GM12878 (cell line): Measurements from ENCODE around the gene CCDC12. TPM values are rescaled to one million over a fixed set of nuclear protein-coding genes. Genes with fewer than 3 reads are reported as not detected.

Experiments
- CHD2 ChIP-seq: IDR thresholded peaks from 2 replicates; pipeline ENCODE4 v1.6.1; 2011; ENCODE audit warnings: low read depth, low read length, improper control_type of control experiment, borderline replicate concordance
- MTA3 ChIP-seq: IDR thresholded peaks from 2 replicates; pipeline ENCODE4 v1.6.1; 2012; ENCODE audit warnings: low read length, inconsistent platforms, borderline replicate concordance
- NBN ChIP-seq: fragments of 450-650 bp; IDR thresholded peaks from 2 replicates; pipeline ENCODE4 v1.6.1; 2016
- POLR2AphosphoS2 ChIP-seq: IDR thresholded peaks from 2 replicates; pipeline ENCODE4 v1.6.1; 2011; ENCODE audit warnings: low read depth, mild to moderate bottlenecking, low read length, improper control_type of control experiment, moderate library complexity
- POLR2AphosphoS5 ChIP-seq: IDR thresholded peaks from 2 replicates; pipeline ENCODE4 v1.6.1; 2011; ENCODE audit warnings: mild to moderate bottlenecking, low read length, inconsistent platforms
- SIN3A ChIP-seq: IDR thresholded peaks from 2 replicates; pipeline ENCODE4 v1.6.1; 2012; ENCODE audit warnings: low read depth, low read length, improper control_type of control experiment
- SIX5 ChIP-seq: IDR thresholded peaks from 2 replicates; pipeline ENCODE4 v1.6.1; 2011; ENCODE audit warnings: mild to moderate bottlenecking, low read depth, low read length, moderate library complexity; ENCODE audit not compliant: severe bottlenecking
- SMAD5 ChIP-seq: IDR thresholded peaks from 2 replicates; pipeline ENCODE4 v1.6.1; 2016; ENCODE audit warnings: antibody characterized with exemption, low read depth
- SMARCA5 ChIP-seq: fragments of 450-650 bp; IDR thresholded peaks from 2 replicates; pipeline ENCODE4 v1.6.1; 2017; ENCODE audit warnings: mild to moderate bottlenecking
- SRF ChIP-seq, 2 experiments: IDR thresholded peaks; 2 replicates each; pipeline ENCODE4 v1.6.1; 2011; ENCODE audit warnings: low read depth in 2 of 2, low read length in 2 of 2, mild to moderate bottlenecking in 1 of 2, moderate library complexity in 1 of 2
- ZSCAN29 ChIP-seq: fragments of 450-650 bp; IDR thresholded peaks from 2 replicates; pipeline ENCODE4 v1.6.1; 2017; ENCODE audit warnings: mild to moderate bottlenecking, moderate library complexity
- polyA plus RNA-seq, 11 experiments: library from polyadenylated mRNA; depleted of rRNA in 4 of 11; unstranded in 6 of 11; stranded (reverse) in 5 of 11; fragments of >200 nt; fragmentation: Nextera tagmentation in 4 of 11; fragmentation: Illumina TruSeq in 1 of 11; extraction: Ambion mirVana in 4 of 11; extraction: Trizol in 1 of 11; gene quantifications; 1 replicate in 1 of 11; 2 replicates in 10 of 11; pipeline versions ENCODE4 v1.2.1 to v1.2.3, GENCODE V29; 2011 to 2016; ENCODE audit warnings: inconsistent platforms in 2 of 11, missing spikeins in 2 of 11, low read depth in 1 of 11
- total RNA-seq, 4 experiments: library from RNA; depleted of rRNA in 3 of 4; stranded (reverse); fragments of >200 nt in 3 of 4; fragmentation: Illumina TruSeq in 1 of 4; extraction: Trizol in 1 of 4; gene quantifications; 2 replicates each; pipeline versions ENCODE4 v1.2.1 to v1.2.3, GENCODE V29; 2013 to 2021
- TF ChIP-seq, protein P1 (sequence below): fragments of 150-350 bp; IDR thresholded peaks from 2 replicates; pipeline ENCODE4 v1.6.1; 2016; ENCODE audit warnings: low read depth, low read length
- TF ChIP-seq, protein P2 (sequence below): fragments of 450-650 bp; IDR thresholded peaks from 2 replicates; pipeline ENCODE4 v1.6.1; 2014; ENCODE audit warnings: mild to moderate bottlenecking
- TF ChIP-seq, protein P3 (sequence below): IDR thresholded peaks from 2 replicates; pipeline ENCODE4 v1.6.1; 2012; ENCODE audit warnings: low read depth, low read length, improper control_type of control experiment
- TF ChIP-seq, protein P4 (sequence below): IDR thresholded peaks from 2 replicates; pipeline ENCODE4 v1.6.1; 2011; ENCODE audit warnings: low read depth, mild to moderate bottlenecking, low read length, moderate library complexity, borderline replicate concordance; ENCODE audit errors: extremely low read depth
- TF ChIP-seq, protein P5 (sequence below): IDR thresholded peaks from 2 replicates; pipeline ENCODE4 v1.6.1; 2012; ENCODE audit warnings: low read length, inconsistent platforms
- TF ChIP-seq, protein P6 (sequence below): fragments of 450-650 bp; IDR thresholded peaks from 2 replicates; pipeline ENCODE4 v1.6.1; 2017; ENCODE audit warnings: mild to moderate bottlenecking, moderate library complexity

Gene CCDC12
- total and polyA plus RNA-seq, 10 of the 15 experiments (the other 5 are each of a cell fraction or from before 2014, with no cell fraction given): 9.2 to 91.4 (median 61.3) TPM

DNA sequence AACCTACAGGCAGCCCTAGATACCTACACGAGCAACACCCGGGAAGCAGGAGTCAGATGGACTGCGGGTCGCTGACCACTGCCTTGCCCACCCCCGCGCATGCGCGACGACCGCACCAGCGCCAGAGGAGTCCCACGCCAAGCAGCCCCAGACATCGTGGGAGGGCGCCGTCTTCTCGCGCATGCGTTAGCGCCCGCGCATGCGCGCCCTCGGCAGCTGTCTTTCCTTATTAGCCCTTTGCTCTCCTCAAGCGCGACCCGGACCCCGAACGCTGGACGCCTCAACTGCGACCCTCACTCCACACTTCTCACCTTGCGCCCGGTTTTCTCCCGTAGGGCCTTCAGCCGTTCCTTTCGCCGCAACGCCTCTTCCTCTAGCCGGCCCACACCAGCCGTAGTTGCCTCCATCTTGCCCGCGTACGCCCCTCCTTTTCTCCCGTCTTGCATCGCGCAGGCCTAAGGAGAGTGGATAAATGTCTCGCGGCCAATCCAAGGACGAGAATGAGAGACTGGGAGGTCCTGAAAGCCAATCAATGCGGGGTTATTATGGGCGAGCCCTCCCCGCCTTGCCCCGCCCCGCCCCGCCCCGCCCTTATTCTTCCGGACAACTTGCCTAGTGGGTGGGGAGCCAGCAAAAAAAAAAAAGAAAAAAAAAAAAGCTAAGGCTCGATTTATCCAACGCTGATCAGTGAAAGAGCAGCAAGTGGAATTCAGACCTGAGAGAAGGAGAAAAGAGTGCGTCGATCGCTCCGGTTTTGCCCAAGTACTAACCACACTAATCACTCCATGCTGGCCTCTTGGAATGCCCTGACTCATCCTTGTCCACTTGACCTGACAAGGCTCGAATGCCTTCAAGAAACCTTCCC is at the start of gene CCDC12 (continued):
- TF ChIP-seq POLR2AphosphoS5 (peak; percentile 92), CHD2 (no peak; the same call in 1 of the 2 replicates), SMARCA5 (peak; percentile 39; the same call in 1 of the 2 replicates), ZSCAN29 (no peak), MTA3 (no peak), NBN (peak; percentile 67; the same call in 1 of the 2 replicates), SIN3A (peak; percentile 56; the same call in 1 of the 2 replicates), POLR2AphosphoS2 (0 out of 2 replicates have a peak, but pooled peaks have one; percentile 36), SRF (IDR thresholded peaks at IDR 0.05; ENCODE audit: low read depth in 2 of 2, low read length in 2 of 2) (peak in 1 of 2 experiments; percentile 96; a peak in 3 of 4 replicates), SIX5 (peak; percentile 12), SMAD5 (peak; percentile 86; the same call in 1 of the 2 replicates)
- TF ChIP-seq, protein P1, sequence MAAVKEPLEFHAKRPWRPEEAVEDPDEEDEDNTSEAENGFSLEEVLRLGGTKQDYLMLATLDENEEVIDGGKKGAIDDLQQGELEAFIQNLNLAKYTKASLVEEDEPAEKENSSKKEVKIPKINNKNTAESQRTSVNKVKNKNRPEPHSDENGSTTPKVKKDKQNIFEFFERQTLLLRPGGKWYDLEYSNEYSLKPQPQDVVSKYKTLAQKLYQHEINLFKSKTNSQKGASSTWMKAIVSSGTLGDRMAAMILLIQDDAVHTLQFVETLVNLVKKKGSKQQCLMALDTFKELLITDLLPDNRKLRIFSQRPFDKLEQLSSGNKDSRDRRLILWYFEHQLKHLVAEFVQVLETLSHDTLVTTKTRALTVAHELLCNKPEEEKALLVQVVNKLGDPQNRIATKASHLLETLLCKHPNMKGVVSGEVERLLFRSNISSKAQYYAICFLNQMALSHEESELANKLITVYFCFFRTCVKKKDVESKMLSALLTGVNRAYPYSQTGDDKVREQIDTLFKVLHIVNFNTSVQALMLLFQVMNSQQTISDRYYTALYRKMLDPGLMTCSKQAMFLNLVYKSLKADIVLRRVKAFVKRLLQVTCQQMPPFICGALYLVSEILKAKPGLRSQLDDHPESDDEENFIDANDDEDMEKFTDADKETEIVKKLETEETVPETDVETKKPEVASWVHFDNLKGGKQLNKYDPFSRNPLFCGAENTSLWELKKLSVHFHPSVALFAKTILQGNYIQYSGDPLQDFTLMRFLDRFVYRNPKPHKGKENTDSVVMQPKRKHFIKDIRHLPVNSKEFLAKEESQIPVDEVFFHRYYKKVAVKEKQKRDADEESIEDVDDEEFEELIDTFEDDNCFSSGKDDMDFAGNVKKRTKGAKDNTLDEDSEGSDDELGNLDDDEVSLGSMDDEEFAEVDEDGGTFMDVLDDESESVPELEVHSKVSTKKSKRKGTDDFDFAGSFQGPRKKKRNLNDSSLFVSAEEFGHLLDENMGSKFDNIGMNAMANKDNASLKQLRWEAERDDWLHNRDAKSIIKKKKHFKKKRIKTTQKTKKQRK: 0 out of 2 replicates have a peak, but pooled peaks have one; percentile 24
- TF ChIP-seq, protein P2, sequence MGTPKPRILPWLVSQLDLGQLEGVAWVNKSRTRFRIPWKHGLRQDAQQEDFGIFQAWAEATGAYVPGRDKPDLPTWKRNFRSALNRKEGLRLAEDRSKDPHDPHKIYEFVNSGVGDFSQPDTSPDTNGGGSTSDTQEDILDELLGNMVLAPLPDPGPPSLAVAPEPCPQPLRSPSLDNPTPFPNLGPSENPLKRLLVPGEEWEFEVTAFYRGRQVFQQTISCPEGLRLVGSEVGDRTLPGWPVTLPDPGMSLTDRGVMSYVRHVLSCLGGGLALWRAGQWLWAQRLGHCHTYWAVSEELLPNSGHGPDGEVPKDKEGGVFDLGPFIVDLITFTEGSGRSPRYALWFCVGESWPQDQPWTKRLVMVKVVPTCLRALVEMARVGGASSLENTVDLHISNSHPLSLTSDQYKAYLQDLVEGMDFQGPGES: 0 out of 2 replicates have a peak, but pooled peaks have one; percentile 17
- TF ChIP-seq, protein P3, sequence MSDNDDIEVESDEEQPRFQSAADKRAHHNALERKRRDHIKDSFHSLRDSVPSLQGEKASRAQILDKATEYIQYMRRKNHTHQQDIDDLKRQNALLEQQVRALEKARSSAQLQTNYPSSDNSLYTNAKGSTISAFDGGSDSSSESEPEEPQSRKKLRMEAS: peak; percentile 78; the same call in 1 of the 2 replicates
- TF ChIP-seq, protein P4, sequence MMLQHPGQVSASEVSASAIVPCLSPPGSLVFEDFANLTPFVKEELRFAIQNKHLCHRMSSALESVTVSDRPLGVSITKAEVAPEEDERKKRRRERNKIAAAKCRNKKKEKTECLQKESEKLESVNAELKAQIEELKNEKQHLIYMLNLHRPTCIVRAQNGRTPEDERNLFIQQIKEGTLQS: peak; percentile 53; the same call in 1 of the 2 replicates
- TF ChIP-seq, protein P5, sequence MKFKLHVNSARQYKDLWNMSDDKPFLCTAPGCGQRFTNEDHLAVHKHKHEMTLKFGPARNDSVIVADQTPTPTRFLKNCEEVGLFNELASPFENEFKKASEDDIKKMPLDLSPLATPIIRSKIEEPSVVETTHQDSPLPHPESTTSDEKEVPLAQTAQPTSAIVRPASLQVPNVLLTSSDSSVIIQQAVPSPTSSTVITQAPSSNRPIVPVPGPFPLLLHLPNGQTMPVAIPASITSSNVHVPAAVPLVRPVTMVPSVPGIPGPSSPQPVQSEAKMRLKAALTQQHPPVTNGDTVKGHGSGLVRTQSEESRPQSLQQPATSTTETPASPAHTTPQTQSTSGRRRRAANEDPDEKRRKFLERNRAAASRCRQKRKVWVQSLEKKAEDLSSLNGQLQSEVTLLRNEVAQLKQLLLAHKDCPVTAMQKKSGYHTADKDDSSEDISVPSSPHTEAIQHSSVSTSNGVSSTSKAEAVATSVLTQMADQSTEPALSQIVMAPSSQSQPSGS: no peak
- TF ChIP-seq, protein P6, sequence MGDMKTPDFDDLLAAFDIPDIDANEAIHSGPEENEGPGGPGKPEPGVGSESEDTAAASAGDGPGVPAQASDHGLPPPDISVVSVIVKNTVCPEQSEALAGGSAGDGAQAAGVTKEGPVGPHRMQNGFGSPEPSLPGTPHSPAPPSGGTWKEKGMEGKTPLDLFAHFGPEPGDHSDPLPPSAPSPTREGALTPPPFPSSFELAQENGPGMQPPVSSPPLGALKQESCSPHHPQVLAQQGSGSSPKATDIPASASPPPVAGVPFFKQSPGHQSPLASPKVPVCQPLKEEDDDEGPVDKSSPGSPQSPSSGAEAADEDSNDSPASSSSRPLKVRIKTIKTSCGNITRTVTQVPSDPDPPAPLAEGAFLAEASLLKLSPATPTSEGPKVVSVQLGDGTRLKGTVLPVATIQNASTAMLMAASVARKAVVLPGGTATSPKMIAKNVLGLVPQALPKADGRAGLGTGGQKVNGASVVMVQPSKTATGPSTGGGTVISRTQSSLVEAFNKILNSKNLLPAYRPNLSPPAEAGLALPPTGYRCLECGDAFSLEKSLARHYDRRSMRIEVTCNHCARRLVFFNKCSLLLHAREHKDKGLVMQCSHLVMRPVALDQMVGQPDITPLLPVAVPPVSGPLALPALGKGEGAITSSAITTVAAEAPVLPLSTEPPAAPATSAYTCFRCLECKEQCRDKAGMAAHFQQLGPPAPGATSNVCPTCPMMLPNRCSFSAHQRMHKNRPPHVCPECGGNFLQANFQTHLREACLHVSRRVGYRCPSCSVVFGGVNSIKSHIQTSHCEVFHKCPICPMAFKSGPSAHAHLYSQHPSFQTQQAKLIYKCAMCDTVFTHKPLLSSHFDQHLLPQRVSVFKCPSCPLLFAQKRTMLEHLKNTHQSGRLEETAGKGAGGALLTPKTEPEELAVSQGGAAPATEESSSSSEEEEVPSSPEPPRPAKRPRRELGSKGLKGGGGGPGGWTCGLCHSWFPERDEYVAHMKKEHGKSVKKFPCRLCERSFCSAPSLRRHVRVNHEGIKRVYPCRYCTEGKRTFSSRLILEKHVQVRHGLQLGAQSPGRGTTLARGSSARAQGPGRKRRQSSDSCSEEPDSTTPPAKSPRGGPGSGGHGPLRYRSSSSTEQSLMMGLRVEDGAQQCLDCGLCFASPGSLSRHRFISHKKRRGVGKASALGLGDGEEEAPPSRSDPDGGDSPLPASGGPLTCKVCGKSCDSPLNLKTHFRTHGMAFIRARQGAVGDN: peak; percentile 86
